Measurements from ENCODE around the gene TUFT1.
A peak's percentile ranks its signal among the peaks of the same experiment; 100 is the strongest.
"Not testable (repeated sequence)": the region's sequence is repeated elsewhere in the genome, so short reads cannot be mapped to it uniquely, and the experiment has no call there.

The TUFT1 gene

DNA sequence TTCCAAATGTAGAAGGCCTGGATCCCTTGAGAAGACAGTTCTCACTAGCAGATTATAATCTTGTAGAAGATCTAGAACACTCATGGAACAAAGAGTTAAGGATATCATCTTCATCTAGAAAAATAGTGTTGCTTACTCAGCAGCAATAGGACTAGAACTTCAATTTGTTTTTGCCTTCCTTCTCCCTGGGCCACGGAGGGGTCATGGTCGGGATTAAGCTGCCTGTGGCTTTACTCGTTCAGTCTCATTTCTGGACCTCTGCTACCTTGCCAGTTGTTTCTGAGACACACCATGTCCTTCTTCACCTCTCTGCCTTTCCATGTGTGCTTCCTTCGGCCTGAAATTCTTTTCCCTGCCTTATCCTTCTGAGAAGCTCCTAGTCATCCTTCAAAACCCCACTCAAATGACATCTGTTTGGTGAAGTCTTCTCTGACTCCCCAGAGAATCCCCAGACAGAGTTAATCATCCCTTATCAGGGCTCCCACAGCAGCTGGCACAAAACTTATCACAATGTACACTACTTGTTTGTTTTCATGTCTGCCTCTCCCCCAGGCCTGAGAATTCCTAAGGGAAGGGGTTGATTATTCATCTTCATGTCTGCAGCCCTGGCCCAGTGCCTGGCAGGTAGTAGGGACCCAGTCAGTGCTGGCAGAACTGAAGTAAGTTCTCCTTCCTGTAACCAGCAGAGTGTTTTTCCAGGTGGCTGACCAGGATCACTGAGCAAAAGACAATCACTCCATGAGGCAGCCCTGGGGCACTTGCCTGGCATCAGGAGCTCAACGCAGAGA lies 56.3 kb downstream of the TUFT1 start:
- H3K4me3 ChIP-seq (replicated peaks; ENCODE audit: low read depth, low read length): no peak overlapping the region
- TF ChIP-seq, protein P1, sequence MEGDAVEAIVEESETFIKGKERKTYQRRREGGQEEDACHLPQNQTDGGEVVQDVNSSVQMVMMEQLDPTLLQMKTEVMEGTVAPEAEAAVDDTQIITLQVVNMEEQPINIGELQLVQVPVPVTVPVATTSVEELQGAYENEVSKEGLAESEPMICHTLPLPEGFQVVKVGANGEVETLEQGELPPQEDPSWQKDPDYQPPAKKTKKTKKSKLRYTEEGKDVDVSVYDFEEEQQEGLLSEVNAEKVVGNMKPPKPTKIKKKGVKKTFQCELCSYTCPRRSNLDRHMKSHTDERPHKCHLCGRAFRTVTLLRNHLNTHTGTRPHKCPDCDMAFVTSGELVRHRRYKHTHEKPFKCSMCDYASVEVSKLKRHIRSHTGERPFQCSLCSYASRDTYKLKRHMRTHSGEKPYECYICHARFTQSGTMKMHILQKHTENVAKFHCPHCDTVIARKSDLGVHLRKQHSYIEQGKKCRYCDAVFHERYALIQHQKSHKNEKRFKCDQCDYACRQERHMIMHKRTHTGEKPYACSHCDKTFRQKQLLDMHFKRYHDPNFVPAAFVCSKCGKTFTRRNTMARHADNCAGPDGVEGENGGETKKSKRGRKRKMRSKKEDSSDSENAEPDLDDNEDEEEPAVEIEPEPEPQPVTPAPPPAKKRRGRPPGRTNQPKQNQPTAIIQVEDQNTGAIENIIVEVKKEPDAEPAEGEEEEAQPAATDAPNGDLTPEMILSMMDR (IDR thresholded peaks at IDR 0.05; ENCODE audit: low read length, missing control alignments): no peak
- peak; percentile 43 for DNase-seq (ENCODE audit: low read depth)

DNA sequence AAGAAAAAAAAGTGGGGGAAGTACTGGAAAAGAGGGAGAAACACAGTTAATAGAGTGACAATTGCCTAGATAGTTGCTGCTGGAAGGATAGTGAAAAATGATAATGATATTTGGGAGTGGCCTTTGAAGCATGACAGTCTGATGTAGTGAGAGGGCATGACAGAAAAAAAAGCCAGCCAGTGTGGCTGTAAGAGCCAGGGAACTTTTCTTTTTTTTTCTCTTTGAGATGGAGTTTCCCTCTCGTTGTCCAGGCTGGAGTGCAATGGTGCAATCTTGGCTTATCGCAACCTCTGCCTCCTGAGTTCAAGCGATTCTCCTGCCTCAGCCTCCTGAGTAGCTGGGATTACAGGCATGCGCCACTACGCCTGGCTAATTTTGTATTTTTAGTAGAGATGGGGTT lies 62.4 kb downstream of the TUFT1 start:
- H3K4me3 ChIP-seq (replicated peaks; ENCODE audit: low read depth, low read length); DNase-seq (ENCODE audit: low read depth): not testable (repeated sequence)

DNA sequence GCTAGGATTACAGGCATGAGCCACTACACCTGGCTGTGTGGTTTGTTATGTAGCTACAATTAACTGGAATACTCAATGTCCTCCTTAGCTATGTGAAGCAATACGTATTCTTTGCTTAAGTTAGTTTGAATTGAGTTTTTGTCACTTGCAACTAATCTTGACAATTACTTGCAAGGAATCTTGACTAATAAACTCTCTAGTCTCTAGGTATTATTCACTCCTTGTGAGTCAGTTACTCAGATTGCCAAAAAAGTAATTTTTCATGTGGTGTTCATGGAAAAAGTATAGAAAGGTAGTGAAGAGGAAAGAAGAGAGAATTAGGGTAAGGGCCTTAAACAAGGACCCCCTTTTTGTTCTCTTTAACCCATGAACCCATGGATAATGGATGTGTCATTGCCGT lies 64.2 kb downstream of the TUFT1 start:
- TF ChIP-seq, protein P1 (IDR thresholded peaks at IDR 0.05; ENCODE audit: low read length, missing control alignments): no peak
- no peak for DNase-seq (ENCODE audit: low read depth)
- no peak overlapping the region for H3K4me3 ChIP-seq (replicated peaks; ENCODE audit: low read depth, low read length)

DNA sequence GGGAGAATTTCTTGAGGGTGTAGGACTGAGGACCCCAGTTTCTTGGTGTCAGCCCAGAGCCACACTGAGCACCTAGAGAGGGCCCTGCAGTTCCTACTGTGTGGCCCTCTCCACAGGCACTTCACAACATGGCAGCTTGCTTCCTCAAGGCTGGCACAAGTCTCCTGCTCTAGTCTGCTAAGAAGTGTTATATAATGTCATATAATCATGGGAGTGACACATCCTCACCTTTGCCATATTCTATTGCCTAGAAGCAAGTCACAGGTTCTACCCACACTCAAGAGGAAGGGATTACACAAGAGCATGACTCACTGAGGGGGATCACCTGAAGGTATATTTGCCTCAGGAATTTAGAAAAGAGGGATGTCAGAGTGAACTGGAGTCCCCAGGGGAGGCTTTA lies 66.3 kb downstream of the TUFT1 start:
- peak; percentile 20 for DNase-seq (ENCODE audit: low read depth)
- TF ChIP-seq, protein P1 (IDR thresholded peaks at IDR 0.05; ENCODE audit: low read length, missing control alignments): no peak
- no peak overlapping the region for H3K4me3 ChIP-seq (replicated peaks; ENCODE audit: low read depth, low read length)

DNA sequence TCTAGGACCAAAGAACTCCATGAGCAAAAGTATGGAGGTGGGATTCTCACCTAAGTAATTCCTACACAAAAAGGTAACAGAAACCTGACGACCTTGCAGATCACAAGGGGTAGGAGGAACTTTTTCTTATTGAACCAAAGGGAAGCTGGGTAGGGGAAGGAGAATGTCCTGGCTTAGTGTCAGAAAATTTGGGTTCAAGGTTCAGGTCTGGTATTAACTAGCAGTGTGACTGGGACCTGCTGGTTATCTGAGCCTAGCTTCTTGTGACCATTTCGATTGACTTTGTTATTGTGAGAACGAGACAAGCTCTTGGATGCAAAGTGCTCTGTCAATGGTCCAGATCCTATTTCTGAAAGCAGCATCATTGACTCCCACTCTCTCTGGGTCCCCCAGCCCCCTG lies 66.7 kb downstream of the TUFT1 start:
- TF ChIP-seq, protein P1 (IDR thresholded peaks at IDR 0.05; ENCODE audit: low read length, missing control alignments): no peak
- no peak for DNase-seq (ENCODE audit: low read depth)
- no peak overlapping the region for H3K4me3 ChIP-seq (replicated peaks; ENCODE audit: low read depth, low read length)

DNA sequence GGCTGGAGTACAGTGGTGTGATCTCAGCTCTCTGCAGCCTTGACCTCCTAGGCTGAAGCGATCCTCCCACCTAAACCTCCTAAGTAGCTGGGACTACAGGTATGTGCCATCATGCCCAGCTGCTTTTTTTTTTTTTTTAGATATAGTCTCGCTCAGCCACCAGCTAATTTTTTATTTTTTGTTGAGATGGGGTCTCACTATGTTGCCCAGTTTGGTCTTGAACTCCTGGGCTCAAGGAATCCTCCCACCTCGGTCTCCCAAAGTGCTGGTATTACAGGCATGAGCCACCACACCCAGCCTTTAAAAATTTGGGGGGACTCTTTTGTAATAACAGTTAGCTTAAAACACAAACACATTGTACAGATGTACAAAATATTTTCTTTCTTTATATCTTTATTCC lies 70.0 kb downstream of the TUFT1 start:
- no peak for DNase-seq (ENCODE audit: low read depth)
- no peak overlapping the region for H3K4me3 ChIP-seq (replicated peaks; ENCODE audit: low read depth, low read length)
- TF ChIP-seq, protein P1 (IDR thresholded peaks at IDR 0.05; ENCODE audit: low read length, missing control alignments): no peak

DNA sequence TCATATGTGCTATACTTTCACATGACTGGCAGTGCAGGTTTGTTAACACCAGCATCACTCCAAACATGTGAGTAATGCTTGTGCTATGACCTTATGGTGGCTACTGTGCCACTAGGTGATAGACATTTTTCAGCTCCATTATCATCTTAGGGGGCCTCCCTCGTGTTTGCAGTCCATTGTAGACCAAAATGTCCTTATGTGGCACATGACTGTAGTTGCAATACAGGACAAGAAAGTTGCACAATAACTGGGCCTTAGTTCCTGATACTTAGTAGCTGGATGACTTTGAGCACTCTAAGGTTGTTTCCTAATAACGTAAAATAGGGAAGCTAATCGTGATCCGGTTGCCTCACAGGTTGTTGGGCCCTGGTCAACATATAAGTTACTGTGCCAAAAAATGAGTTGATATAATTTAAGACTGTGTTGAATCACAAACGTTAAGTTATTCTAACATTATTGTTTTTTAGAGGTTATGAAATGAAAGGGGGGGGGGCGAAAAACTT lies 71.2 kb downstream of the TUFT1 start:
- DNase-seq (ENCODE audit: low read depth): peak; percentile 91
- TF ChIP-seq, protein P1 (IDR thresholded peaks at IDR 0.05; ENCODE audit: low read length, missing control alignments): no peak
- H3K4me3 ChIP-seq (replicated peaks; ENCODE audit: low read depth, low read length): peak overlapping the region; percentile 84

All from fibroblast of pulmonary artery (primary cell).